Keratinocyte (primary cell): Measurements from ENCODE around the gene ASTN2.

Source experiments
- EZH2 ChIP-seq: IDR thresholded peaks from one replicate; pipeline ENCODE4 v1.6.1; 2012; ENCODE audit warnings: inconsistent platforms, mild to moderate bottlenecking, low read length, moderate library complexity
- TF ChIP-seq, protein P1 (sequence below), 3 experiments: IDR thresholded peaks in 1 of 3; conservative IDR thresholded peaks in 1 of 3; optimal IDR thresholded peaks in 1 of 3; 2 replicates in 2 of 3; 3 replicates in 1 of 3; pipeline versions ENCODE3 to v1.5.1; 2011; ENCODE audit warnings: low read length in 3 of 3, mild to moderate bottlenecking in 3 of 3, moderate library complexity in 2 of 3, control low read depth in 1 of 3, inconsistent platforms in 1 of 3; ENCODE audit not compliant: insufficient read depth in 2 of 3; ENCODE audit errors: extremely low read depth in 1 of 3

DNA sequence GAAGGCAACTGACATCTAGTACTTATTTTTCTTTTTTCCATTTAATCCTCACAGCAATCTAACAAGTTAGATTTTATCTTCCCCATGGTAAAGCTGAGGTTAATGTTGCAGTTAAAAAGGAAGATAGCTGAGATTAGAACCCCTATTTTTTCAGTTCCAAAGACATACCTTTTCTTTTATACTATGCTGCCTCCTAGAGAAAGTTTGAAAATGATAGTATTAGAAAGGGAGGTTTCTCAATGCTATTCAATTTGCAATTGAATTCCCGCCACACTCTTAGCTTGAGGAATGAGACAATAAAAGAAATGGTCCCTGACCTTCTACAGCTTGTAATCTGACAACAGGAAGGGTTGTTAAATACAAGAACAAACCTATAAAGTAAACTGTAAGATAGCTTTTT lies 923.6 kb downstream of the ASTN2 start:
- no peak for TF ChIP-seq EZH2
- TF ChIP-seq, protein P1, sequence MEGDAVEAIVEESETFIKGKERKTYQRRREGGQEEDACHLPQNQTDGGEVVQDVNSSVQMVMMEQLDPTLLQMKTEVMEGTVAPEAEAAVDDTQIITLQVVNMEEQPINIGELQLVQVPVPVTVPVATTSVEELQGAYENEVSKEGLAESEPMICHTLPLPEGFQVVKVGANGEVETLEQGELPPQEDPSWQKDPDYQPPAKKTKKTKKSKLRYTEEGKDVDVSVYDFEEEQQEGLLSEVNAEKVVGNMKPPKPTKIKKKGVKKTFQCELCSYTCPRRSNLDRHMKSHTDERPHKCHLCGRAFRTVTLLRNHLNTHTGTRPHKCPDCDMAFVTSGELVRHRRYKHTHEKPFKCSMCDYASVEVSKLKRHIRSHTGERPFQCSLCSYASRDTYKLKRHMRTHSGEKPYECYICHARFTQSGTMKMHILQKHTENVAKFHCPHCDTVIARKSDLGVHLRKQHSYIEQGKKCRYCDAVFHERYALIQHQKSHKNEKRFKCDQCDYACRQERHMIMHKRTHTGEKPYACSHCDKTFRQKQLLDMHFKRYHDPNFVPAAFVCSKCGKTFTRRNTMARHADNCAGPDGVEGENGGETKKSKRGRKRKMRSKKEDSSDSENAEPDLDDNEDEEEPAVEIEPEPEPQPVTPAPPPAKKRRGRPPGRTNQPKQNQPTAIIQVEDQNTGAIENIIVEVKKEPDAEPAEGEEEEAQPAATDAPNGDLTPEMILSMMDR (optimal IDR thresholded peaks at IDR 0.05 in 1 of 3, IDR thresholded peaks at IDR 0.05 in 1 of 3, conservative IDR thresholded peaks at IDR 0.05 in 1 of 3; ENCODE audit: extremely low read depth in 1 of 3, insufficient read depth in 2 of 3, low read length in 3 of 3) = no peak
